ENCODE results near the gene ZSCAN12. TPM values are rescaled to one million over a fixed set of nuclear protein-coding genes. Genes with fewer than 3 reads are reported as not detected.

The ZSCAN12 gene
- polyA plus RNA-seq, 1 donor (not counting 4 experiments of a cell fraction or from before 2014, with no cell fraction given) = 4.0 TPM

- H3K27me3 ChIP-seq (ENCODE audit: control insufficient read depth, extremely low read depth, insufficient read depth, low read length) = no peaks in the 10 kb centered on the region
- no peaks in the 10 kb centered on the region for H4K20me1 ChIP-seq (ENCODE audit: control insufficient read depth, extremely low read depth, insufficient read depth, low read length)
- no peak overlapping the region for H3K9ac ChIP-seq (ENCODE audit: control insufficient read depth, extremely low read depth, insufficient read depth, low read length)
- FAIRE-seq = no peak
- H3K9me3 ChIP-seq (ENCODE audit: control insufficient read depth, low read depth, low read length) = no peaks in the 10 kb centered on the region
- H3K79me2 ChIP-seq (ENCODE audit: control insufficient read depth, insufficient read depth, low read length) = no peaks in the 10 kb centered on the region
- H3K4me2 ChIP-seq (ENCODE audit: control insufficient read depth, extremely low read depth, insufficient read depth, low read depth, low read length) = peak overlapping the region; percentile 95
- H3K9me1 ChIP-seq (ENCODE audit: control insufficient read depth, extremely low read depth, insufficient read depth, low read length) = no peaks in the 10 kb centered on the region
- H3K4me1 ChIP-seq (ENCODE audit: control insufficient read depth, extremely low read depth, insufficient read depth, low read length) = peaks cover 13% of the 10 kb centered on the region
- H3K27ac ChIP-seq (ENCODE audit: control insufficient read depth, insufficient read depth, low read length) = no peak overlapping the region
- TF ChIP-seq CTCF (optimal IDR thresholded peaks at IDR 0.05 in 1 of 3, IDR thresholded peaks at IDR 0.05 in 1 of 3, conservative IDR thresholded peaks at IDR 0.05 in 1 of 3; ENCODE audit: extremely low read depth in 1 of 3, insufficient read depth in 2 of 3, low read length in 3 of 3) = no peak
- no peak for TF ChIP-seq EZH2 (IDR thresholded peaks at IDR 0.05; ENCODE audit: low read length)
- DNase-seq (ENCODE audit: low read depth, low spot score) = no peak
- peak overlapping the region; percentile 87 for H2AFZ ChIP-seq (ENCODE audit: control insufficient read depth, low read length)
- dilution Hi-C loops (cut with MboI; ENCODE audit: extremely low pct_ligation_motif_present, low sequenced_read_pairs) = no loop called here
- H3K4me3 ChIP-seq (ENCODE audit: control insufficient read depth in 2 of 3, extremely low read depth in 1 of 3, insufficient read depth in 2 of 3, low read depth in 1 of 3, low read length in 3 of 3) = peak overlapping the region in 1 of 3 experiments; percentile 81
- H3K36me3 ChIP-seq (ENCODE audit: control insufficient read depth in 2 of 2, extremely low read depth in 1 of 2, insufficient read depth in 2 of 2, low read length in 2 of 2) = no peaks in the 10 kb centered on the region
Measured at GRCh38 chr6:28337121-28337520, 62.4 kb downstream of the ZSCAN12 start.

- Histone ChIP-seq H4K20me1 (ENCODE audit: control insufficient read depth, extremely low read depth, insufficient read depth, low read length) (no peaks in the 10 kb centered on the region), H3K4me3 (ENCODE audit: control insufficient read depth in 2 of 3, extremely low read depth in 1 of 3, insufficient read depth in 2 of 3, low read depth in 1 of 3, low read length in 3 of 3) (peak overlapping the region; percentile 51 to 85 (median 81)), H3K9me1 (ENCODE audit: control insufficient read depth, extremely low read depth, insufficient read depth, low read length) (no peaks in the 10 kb centered on the region), H3K27ac (ENCODE audit: control insufficient read depth, insufficient read depth, low read length) (peak overlapping the region; percentile 86), H3K79me2 (ENCODE audit: control insufficient read depth, insufficient read depth, low read length) (no peaks in the 10 kb centered on the region), H3K4me1 (ENCODE audit: control insufficient read depth, extremely low read depth, insufficient read depth, low read length) (peaks cover 13% of the 10 kb centered on the region), H3K36me3 (ENCODE audit: control insufficient read depth in 2 of 2, extremely low read depth in 1 of 2, insufficient read depth in 2 of 2, low read length in 2 of 2) (no peaks in the 10 kb centered on the region), H2AFZ (ENCODE audit: control insufficient read depth, low read length) (peak overlapping the region; percentile 87), H3K9ac (ENCODE audit: control insufficient read depth, extremely low read depth, insufficient read depth, low read length) (peak overlapping the region; percentile 82), H3K27me3 (ENCODE audit: control insufficient read depth, extremely low read depth, insufficient read depth, low read length) (no peaks in the 10 kb centered on the region), H3K4me2 (ENCODE audit: control insufficient read depth, extremely low read depth, insufficient read depth, low read depth, low read length) (peak overlapping the region; percentile 95), H3K9me3 (ENCODE audit: control insufficient read depth, low read depth, low read length) (no peaks in the 10 kb centered on the region)
- TF ChIP-seq CTCF (optimal IDR thresholded peaks at IDR 0.05 in 1 of 3, IDR thresholded peaks at IDR 0.05 in 1 of 3, conservative IDR thresholded peaks at IDR 0.05 in 1 of 3; ENCODE audit: extremely low read depth in 1 of 3, insufficient read depth in 2 of 3, low read length in 3 of 3) (no peak), EZH2 (IDR thresholded peaks at IDR 0.05; ENCODE audit: low read length) (no peak)
- no peak for FAIRE-seq
- DNase-seq (ENCODE audit: low read depth, low spot score) = no peak
- dilution Hi-C loops (cut with MboI; ENCODE audit: extremely low pct_ligation_motif_present, low sequenced_read_pairs) = no loop called here
Measured at GRCh38 chr6:28336284-28337120, 63.0 kb downstream of the ZSCAN12 start.

Measured in keratinocyte (primary cell).